ENCODE measurements around the gene CCT7. TPM values are rescaled to one million over a fixed set of nuclear protein-coding genes. Genes with fewer than 3 reads are reported as not detected.
"Not testable (repeated sequence)": the region's sequence is repeated elsewhere in the genome, so short reads cannot be mapped to it uniquely, and the experiment has no call there.

CCT7 gene
- total RNA-seq, result 100 to 1,000 TPM; 230 to 423 (median 329) TPM

- in situ Hi-C loops (cut with MboI; ENCODE audit: low pct_unique_long_range_greater_than_20kb in 2 of 9, low sequenced_read_pairs in 9 of 9, unreplicated experiment in 9 of 9), result no loop called here
- 0 to 4% (median 1%) methylated on average over 1 to 43 of the region's 69 CpGs; no CpG with 5 or more reads in 1 of the 10 experiments for WGBS, 10 experiments
- ATAC-seq (replicated peaks in 6 of 8), result peak; percentile 50 to 69 (median 55)
- Histone ChIP-seq H3K4me3 (peak within 1 kb of the TSS; percentile 75 to 97 (median 86)), H3K27ac (peak within 1 kb of the TSS; percentile 84 to 90), H3K4me1 (replicated peaks in 1 of 2) (peaks cover 8 to 14% of the 10 kb centered on the region in 2 donors)
Observed at GRCh38 chr2:73233932-73234832, at the start of gene CCT7. TSS of gene CCT7 (plus strand) at chr2:73234308. CDS start at chr2:73234379, 71 bp downstream.

GRCh38 chr2:73185965-73186364 is 48.1 kb upstream of the CCT7 start:
- no peak for ATAC-seq (replicated peaks in 6 of 8)
- in situ Hi-C loops (cut with MboI; ENCODE audit: low pct_unique_long_range_greater_than_20kb in 2 of 9, low sequenced_read_pairs in 9 of 9, unreplicated experiment in 9 of 9), result loop anchor here in 4 of 9 experiments (10.0 to 25.0 kb wide), 4 partner anchors 199 to 299 kb away; partner anchors contain the start of genes SPR (in 2 of the 4) and EMX1 (in 1 of the 4)
- Histone ChIP-seq H3K27ac (no peak overlapping the region), H3K4me1 (replicated peaks in 1 of 2) (no peaks in the 10 kb centered on the region), H3K4me3 (no peak overlapping the region)
- 0 to 100% (median 61%) methylated on average over 1 to 2 of the region's 2 CpGs; no CpG with 5 or more reads in 4 of the 10 experiments for WGBS, 10 experiments

GRCh38 chr2:73187549-73187948 is 46.6 kb upstream of the CCT7 start:
- H3K4me1 ChIP-seq (replicated peaks in 1 of 2), result no peaks in the 10 kb centered on the region
- in situ Hi-C loops (cut with MboI; ENCODE audit: low pct_unique_long_range_greater_than_20kb in 2 of 9, low sequenced_read_pairs in 9 of 9, unreplicated experiment in 9 of 9), result loop anchor here in 4 of 9 experiments (10.0 to 25.0 kb wide), 4 partner anchors 200 to 300 kb away; partner anchors contain the start of genes SPR (in 2 of the 4) and EMX1 (in 1 of the 4)
- no peak for ATAC-seq (replicated peaks in 6 of 8)
- no peak overlapping the region for H3K4me3 ChIP-seq
- H3K27ac ChIP-seq, result no peak overlapping the region
- 0 to 75% (median 0%) methylated on average over 1 to 2 of the region's 2 CpGs; no CpG with 5 or more reads in 4 of the 10 experiments for WGBS, 10 experiments

- in situ Hi-C loops (cut with MboI; ENCODE audit: low pct_unique_long_range_greater_than_20kb in 2 of 9, low sequenced_read_pairs in 9 of 9, unreplicated experiment in 9 of 9), result loop anchor here in 3 of 9 experiments (25.0 kb wide), 3 partner anchors 210 to 310 kb away; partner anchors contain the start of genes SPR (in 2 of the 3) and EMX1 (in 1 of the 3)
- H3K4me3 ChIP-seq, result no peak overlapping the region
- no peak for ATAC-seq (replicated peaks in 6 of 8)
- no peak overlapping the region for H3K27ac ChIP-seq
- no peaks in the 10 kb centered on the region for H3K4me1 ChIP-seq (replicated peaks in 1 of 2)
Observed at GRCh38 chr2:73197579-73197978, 36.5 kb upstream of the CCT7 start.

- ATAC-seq (replicated peaks in 6 of 8), result peak in 3 of 8 experiments; percentile 38 to 90 (median 74)
- WGBS, 10 experiments, result 23 to 84% (median 70%) methylated on average over 1 to 10 of the region's 10 CpGs; no CpG with 5 or more reads in 4 of the 10 experiments
Observed at GRCh38 chr2:73200281-73200680, 33.8 kb upstream of the CCT7 start.

GRCh38 chr2:73202156-73203054 is 31.7 kb upstream of the CCT7 start, which contains the start of gene NOTO:
TSS of gene NOTO (plus strand) at chr2:73202574. CDS start at chr2:73202667, 93 bp downstream.
- Histone ChIP-seq H3K27ac (no peak within 1 kb of the TSS), H3K4me3 (no peak within 1 kb of the TSS), H3K4me1 (replicated peaks in 1 of 2) (no peaks in the 10 kb centered on the region)
- peak; percentile 21 to 47 (median 38) for ATAC-seq (replicated peaks in 6 of 8)
- 0 to 28% (median 10%) methylated on average over 1 to 25 of the region's 87 CpGs; no CpG with 5 or more reads in 3 of the 10 experiments for WGBS, 10 experiments
- in situ Hi-C loops (cut with MboI; ENCODE audit: low pct_unique_long_range_greater_than_20kb in 2 of 9, low sequenced_read_pairs in 9 of 9, unreplicated experiment in 9 of 9), result no loop called here

More at GRCh38 chr2:73200281-73200680, 33.8 kb upstream of the CCT7 start:
- H3K4me3 ChIP-seq; H3K27ac ChIP-seq; H3K4me1 ChIP-seq (replicated peaks in 1 of 2); in situ Hi-C loops (cut with MboI; ENCODE audit: low pct_unique_long_range_greater_than_20kb in 2 of 9, low sequenced_read_pairs in 9 of 9, unreplicated experiment in 9 of 9): not testable (repeated sequence)

- in situ Hi-C loops (cut with MboI; ENCODE audit: low pct_unique_long_range_greater_than_20kb in 2 of 9, low sequenced_read_pairs in 9 of 9, unreplicated experiment in 9 of 9), result no loop called here
- Histone ChIP-seq H3K4me3 (no peak overlapping the region), H3K27ac (no peak overlapping the region), H3K4me1 (replicated peaks in 1 of 2) (no peaks in the 10 kb centered on the region)
- ATAC-seq (replicated peaks in 6 of 8), result peak in 7 of 8 experiments; percentile 15 to 72 (median 31)
- 0 to 20% (median 5%) methylated on average over 2 to 19 of the region's 44 CpGs; no CpG with 5 or more reads in 2 of the 10 experiments for WGBS, 10 experiments
Observed at GRCh38 chr2:73203055-73203681, 30.9 kb upstream of the CCT7 start.

- no peak for ATAC-seq (replicated peaks in 6 of 8)
- no peaks in the 10 kb centered on the region for H3K4me1 ChIP-seq (replicated peaks in 1 of 2)
- in situ Hi-C loops (cut with MboI; ENCODE audit: low pct_unique_long_range_greater_than_20kb in 2 of 9, low sequenced_read_pairs in 9 of 9, unreplicated experiment in 9 of 9), result no loop called here
- WGBS, 10 experiments, result 0 to 100% (median 80%) methylated on average over 2 to 6 of the region's 6 CpGs
- H3K27ac ChIP-seq, result no peak overlapping the region
- no peak overlapping the region for H3K4me3 ChIP-seq
Observed at GRCh38 chr2:73205611-73206010, 28.5 kb upstream of the CCT7 start.

- Histone ChIP-seq H3K27ac (no peak overlapping the region), H3K4me1 (replicated peaks in 1 of 2) (peaks cover 2 to 6% of the 10 kb centered on the region in 2 donors), H3K4me3 (no peak overlapping the region)
- no peak for ATAC-seq (replicated peaks in 6 of 8)
- in situ Hi-C loops (cut with MboI; ENCODE audit: low pct_unique_long_range_greater_than_20kb in 2 of 9, low sequenced_read_pairs in 9 of 9, unreplicated experiment in 9 of 9), result no loop called here
- WGBS, 10 experiments, result 0 to 90% (median 65%) methylated on average over 1 to 3 of the region's 3 CpGs; no CpG with 5 or more reads in 3 of the 10 experiments
Observed at GRCh38 chr2:73208258-73208657, 25.9 kb upstream of the CCT7 start.

GRCh38 chr2:73210019-73210418 is 24.1 kb upstream of the CCT7 start:
- 20 to 100% (median 60%) methylated on average over 1 to 4 of the region's 4 CpGs; no CpG with 5 or more reads in 1 of the 10 experiments for WGBS, 10 experiments
- no peak for ATAC-seq (replicated peaks in 6 of 8)
- Histone ChIP-seq H3K4me3 (no peak overlapping the region), H3K27ac (no peak overlapping the region), H3K4me1 (replicated peaks in 1 of 2) (peaks cover 8 to 13% of the 10 kb centered on the region in 2 donors)
- in situ Hi-C loops (cut with MboI; ENCODE audit: low pct_unique_long_range_greater_than_20kb in 2 of 9, low sequenced_read_pairs in 9 of 9, unreplicated experiment in 9 of 9), result no loop called here

GRCh38 chr2:73210696-73211095 is 23.4 kb upstream of the CCT7 start:
- in situ Hi-C loops (cut with MboI; ENCODE audit: low pct_unique_long_range_greater_than_20kb in 2 of 9, low sequenced_read_pairs in 9 of 9, unreplicated experiment in 9 of 9), result no loop called here
- Histone ChIP-seq H3K27ac (no peak overlapping the region), H3K4me1 (replicated peaks in 1 of 2) (peaks cover 15 to 19% of the 10 kb centered on the region in 2 donors), H3K4me3 (no peak overlapping the region)
- no peak for ATAC-seq (replicated peaks in 6 of 8)
- 28 to 86% (median 74%) methylated on average over 1 to 4 of the region's 6 CpGs; no CpG with 5 or more reads in 1 of the 10 experiments for WGBS, 10 experiments

GRCh38 chr2:73212098-73212447 is 22.0 kb upstream of the CCT7 start:
- in situ Hi-C loops (cut with MboI; ENCODE audit: low pct_unique_long_range_greater_than_20kb in 2 of 9, low sequenced_read_pairs in 9 of 9, unreplicated experiment in 9 of 9), result no loop called here
- WGBS, 10 experiments, result 17 to 81% (median 56%) methylated on average over 1 to 7 of the region's 7 CpGs; no CpG with 5 or more reads in 3 of the 10 experiments
- ATAC-seq (replicated peaks in 6 of 8), result no peak
- H3K27ac ChIP-seq, result no peak overlapping the region
- peaks cover 15 to 19% of the 10 kb centered on the region in 2 donors for H3K4me1 ChIP-seq (replicated peaks in 1 of 2)
- H3K4me3 ChIP-seq, result no peak overlapping the region
